IPS-18a (cell line): Measurements from ENCODE around the gene ANXA5.
"Not testable (repeated sequence)": the region's sequence is repeated elsewhere in the genome, so short reads cannot be mapped to it uniquely, and the experiment has no call there.

Experiments used
- H3K27ac ChIP-seq: one replicate; pipeline ENCODE4 v1.5.1; 2013; ENCODE audit warnings: low read length
- H3K27me3 ChIP-seq: one replicate; pipeline ENCODE4 v1.6.1; 2013; ENCODE audit warnings: mild to moderate bottlenecking, low read length; ENCODE audit not compliant: control insufficient read depth, insufficient read depth
- H3K36me3 ChIP-seq: one replicate; pipeline ENCODE4 v1.6.1; 2013; ENCODE audit warnings: low read depth, low read length; ENCODE audit not compliant: control insufficient read depth
- H3K4me1 ChIP-seq: one replicate; pipeline ENCODE4 v1.6.1; 2013; ENCODE audit warnings: low read depth, low read length; ENCODE audit not compliant: control insufficient read depth
- H3K4me3 ChIP-seq: one replicate; pipeline ENCODE4 v1.5.1; 2013; ENCODE audit warnings: low read length
- H3K9ac ChIP-seq: one replicate; pipeline ENCODE4 v1.6.1; 2013; ENCODE audit warnings: mild to moderate bottlenecking, low read length, moderate library complexity
- H3K9me3 ChIP-seq: one replicate; pipeline ENCODE4 v1.6.1; 2013; ENCODE audit warnings: low read depth, low read length; ENCODE audit not compliant: control insufficient read depth

ANXA5 gene

GRCh38 chr4:121675715-121676114 lies 21.1 kb downstream of the ANXA5 start:
- Histone ChIP-seq H3K9me3 (no peaks in the 10 kb centered on the region), H3K4me1 (no peaks in the 10 kb centered on the region), H3K4me3 (no peak overlapping the region), H3K36me3 (peaks cover 70% of the 10 kb centered on the region), H3K9ac (no peak overlapping the region), H3K27ac (no peak overlapping the region), H3K27me3 (no peaks in the 10 kb centered on the region)

- H3K4me1 ChIP-seq = no peaks in the 10 kb centered on the region
- no peaks in the 10 kb centered on the region for H3K9me3 ChIP-seq
- H3K4me3 ChIP-seq = no peak overlapping the region
- H3K9ac ChIP-seq = no peak overlapping the region
- H3K36me3 ChIP-seq = peaks cover 70% of the 10 kb centered on the region
- no peak overlapping the region for H3K27ac ChIP-seq
- H3K27me3 ChIP-seq = no peaks in the 10 kb centered on the region
Observed at GRCh38 chr4:121674696-121675095, 22.1 kb downstream of the ANXA5 start.

- H3K27me3 ChIP-seq = no peaks in the 10 kb centered on the region
- H3K4me1 ChIP-seq = no peaks in the 10 kb centered on the region
- H3K9me3 ChIP-seq = no peaks in the 10 kb centered on the region
- no peak overlapping the region for H3K27ac ChIP-seq
- no peak overlapping the region for H3K4me3 ChIP-seq
- H3K36me3 ChIP-seq = peaks cover 72% of the 10 kb centered on the region
- no peak overlapping the region for H3K9ac ChIP-seq
Observed at GRCh38 chr4:121674191-121674590, 22.6 kb downstream of the ANXA5 start.

- Histone ChIP-seq H3K36me3 (peaks cover 69% of the 10 kb centered on the region), H3K4me3 (no peak overlapping the region), H3K4me1 (no peaks in the 10 kb centered on the region), H3K27ac (no peak overlapping the region), H3K9me3 (no peaks in the 10 kb centered on the region), H3K9ac (no peak overlapping the region), H3K27me3 (no peaks in the 10 kb centered on the region)
Observed at GRCh38 chr4:121669163-121669550, 27.6 kb downstream of the ANXA5 start.

- Histone ChIP-seq H3K9me3 (no peaks in the 10 kb centered on the region), H3K27ac (no peak overlapping the region), H3K27me3 (no peaks in the 10 kb centered on the region), H3K4me3 (no peak overlapping the region), H3K9ac (no peak overlapping the region), H3K4me1 (no peaks in the 10 kb centered on the region), H3K36me3 (peaks cover 69% of the 10 kb centered on the region)
Observed at GRCh38 chr4:121668368-121669162, 28.2 kb downstream of the ANXA5 start.

- no peak overlapping the region for H3K9ac ChIP-seq
- H3K9me3 ChIP-seq = no peaks in the 10 kb centered on the region
- peaks cover 47% of the 10 kb centered on the region for H3K36me3 ChIP-seq
- H3K27ac ChIP-seq = no peak overlapping the region
- H3K4me1 ChIP-seq = no peaks in the 10 kb centered on the region
- H3K4me3 ChIP-seq = no peak overlapping the region
- no peaks in the 10 kb centered on the region for H3K27me3 ChIP-seq
Observed at GRCh38 chr4:121666091-121666679, 30.6 kb downstream of the ANXA5 start.

GRCh38 chr4:121665371-121665770 lies 31.4 kb downstream of the ANXA5 start:
- H3K4me1 ChIP-seq = no peaks in the 10 kb centered on the region
- no peak overlapping the region for H3K27ac ChIP-seq
- peaks cover 41% of the 10 kb centered on the region for H3K36me3 ChIP-seq
- no peak overlapping the region for H3K4me3 ChIP-seq
- no peak overlapping the region for H3K9ac ChIP-seq
- no peaks in the 10 kb centered on the region for H3K27me3 ChIP-seq
- no peaks in the 10 kb centered on the region for H3K9me3 ChIP-seq

- Histone ChIP-seq H3K9me3 (no peaks in the 10 kb centered on the region), H3K27me3 (no peaks in the 10 kb centered on the region), H3K27ac (no peak overlapping the region), H3K4me3 (no peak overlapping the region), H3K9ac (no peak overlapping the region), H3K36me3 (peaks cover 9% of the 10 kb centered on the region), H3K4me1 (no peaks in the 10 kb centered on the region)
Observed at GRCh38 chr4:121662225-121662624, 34.6 kb downstream of the ANXA5 start.

- not testable (repeated sequence) for H3K36me3 ChIP-seq, H3K27me3 ChIP-seq, H3K27ac ChIP-seq, H3K4me3 ChIP-seq, H3K9me3 ChIP-seq, H3K4me1 ChIP-seq, H3K9ac ChIP-seq
Observed at GRCh38 chr4:121660175-121660933, 36.4 kb downstream of the ANXA5 start.

GRCh38 chr4:121658125-121658524 lies 38.7 kb downstream of the ANXA5 start:
- H3K9me3 ChIP-seq = no peaks in the 10 kb centered on the region
- no peak overlapping the region for H3K9ac ChIP-seq
- no peak overlapping the region for H3K4me3 ChIP-seq
- H3K36me3 ChIP-seq = no peaks in the 10 kb centered on the region
- H3K27me3 ChIP-seq = no peaks in the 10 kb centered on the region
- H3K27ac ChIP-seq = no peak overlapping the region
- no peaks in the 10 kb centered on the region for H3K4me1 ChIP-seq

- Histone ChIP-seq H3K36me3 (no peaks in the 10 kb centered on the region), H3K9me3 (no peaks in the 10 kb centered on the region), H3K9ac (no peak overlapping the region), H3K27me3 (no peaks in the 10 kb centered on the region), H3K4me3 (no peak overlapping the region), H3K4me1 (no peaks in the 10 kb centered on the region), H3K27ac (no peak overlapping the region)
Observed at GRCh38 chr4:121656269-121656641, 40.5 kb downstream of the ANXA5 start.
